NCI-H748 (cell line): ENCODE measurements around the gene MGMT.

Source experiments
- DNase-seq: peaks from one replicate; lab custom pipeline; 2025; ENCODE audit not compliant: unreplicated experiment; lab: John Stamatoyannopoulos, UW

The MGMT gene

GRCh38 chr10:129581827-129582411 is 114.9 kb downstream of the MGMT start:
- no peak for DNase-seq

GRCh38 chr10:129583831-129584230 is 116.8 kb downstream of the MGMT start:
- DNase-seq: no peak

- DNase-seq: no peak
These were observed 119.9 kb downstream of the MGMT start for GRCh38 chr10:129586898-129587443.

GRCh38 chr10:129589546-129589945 is 122.5 kb downstream of the MGMT start:
- DNase-seq: no peak

- no peak for DNase-seq
These were observed 126.9 kb downstream of the MGMT start for GRCh38 chr10:129593953-129594352.

- DNase-seq: no peak
These were observed 127.8 kb downstream of the MGMT start for GRCh38 chr10:129594811-129595210.

- DNase-seq: no peak
These were observed 131.4 kb downstream of the MGMT start for GRCh38 chr10:129598413-129598812.

GRCh38 chr10:129599160-129599559 is 132.1 kb downstream of the MGMT start:
- DNase-seq: no peak

- no peak for DNase-seq
These were observed 134.7 kb downstream of the MGMT start for GRCh38 chr10:129601737-129602136.

- no peak for DNase-seq
These were observed 136.0 kb downstream of the MGMT start for GRCh38 chr10:129602938-129603535.

- no peak for DNase-seq
These were observed 137.4 kb downstream of the MGMT start for GRCh38 chr10:129604333-129605032.

GRCh38 chr10:129605266-129605985 is 138.4 kb downstream of the MGMT start:
- DNase-seq: no peak

- peak; percentile 91 for DNase-seq
These were observed 139.0 kb downstream of the MGMT start for GRCh38 chr10:129605986-129606518.

- DNase-seq: no peak
These were observed 140.6 kb downstream of the MGMT start for GRCh38 chr10:129607607-129608109.

- no peak for DNase-seq
These were observed 141.6 kb downstream of the MGMT start for GRCh38 chr10:129608653-129609052.

- no peak for DNase-seq
These were observed 142.5 kb downstream of the MGMT start for GRCh38 chr10:129609551-129609950.

GRCh38 chr10:129612481-129613109 is 145.6 kb downstream of the MGMT start:
- DNase-seq: no peak

GRCh38 chr10:129613377-129613980 is 146.4 kb downstream of the MGMT start:
- DNase-seq: no peak

GRCh38 chr10:129614341-129614740 is 147.3 kb downstream of the MGMT start:
- no peak for DNase-seq

- DNase-seq: no peak
These were observed 148.3 kb downstream of the MGMT start for GRCh38 chr10:129615381-129615780.
